Activated CD8-positive, alpha-beta memory T cell treated with anti-CD3 and anti-CD28 coated beads for 4 hours (primary cell): Measurements from ENCODE around the gene RMI2.

Experiments used
- DNase-seq, 2 donors: peaks; one replicate each; pipeline ENCODE4 v3.0.0-alpha.2; 2020; ENCODE audit warnings: low read depth in 2 of 2

The RMI2 gene

GRCh38 chr16:11309895-11310633 lies 35.2 kb upstream of the RMI2 start:
- DNase-seq = no peak

- DNase-seq = no peak
Measured at GRCh38 chr16:11310634-11310977, 34.7 kb upstream of the RMI2 start.

GRCh38 chr16:11310997-11311561 lies 34.2 kb upstream of the RMI2 start:
- DNase-seq = no peak

- DNase-seq = no peak
Measured at GRCh38 chr16:11312718-11313492, 32.4 kb upstream of the RMI2 start.

- no peak for DNase-seq
Measured at GRCh38 chr16:11313493-11314308, 31.6 kb upstream of the RMI2 start.

GRCh38 chr16:11314309-11314894 lies 30.9 kb upstream of the RMI2 start:
- DNase-seq = no peak

- DNase-seq = no peak
Measured at GRCh38 chr16:11315510-11315909, 29.7 kb upstream of the RMI2 start.

- no peak for DNase-seq
Measured at GRCh38 chr16:11316331-11317015, 28.8 kb upstream of the RMI2 start.

- DNase-seq = no peak
Measured at GRCh38 chr16:11318817-11319216, 26.4 kb upstream of the RMI2 start.

GRCh38 chr16:11319529-11320146 lies 25.6 kb upstream of the RMI2 start:
- DNase-seq = no peak

GRCh38 chr16:11320170-11320569 lies 25.1 kb upstream of the RMI2 start:
- DNase-seq = no peak

- no peak for DNase-seq
Measured at GRCh38 chr16:11321662-11322061, 23.6 kb upstream of the RMI2 start.

GRCh38 chr16:11322823-11323222 lies 22.4 kb upstream of the RMI2 start:
- no peak for DNase-seq

GRCh38 chr16:11323551-11324336 lies 21.5 kb upstream of the RMI2 start:
- DNase-seq = no peak

- no peak for DNase-seq
Measured at GRCh38 chr16:11325404-11326083, 19.7 kb upstream of the RMI2 start.

GRCh38 chr16:11326084-11326736 lies 19.0 kb upstream of the RMI2 start:
- no peak for DNase-seq

GRCh38 chr16:11326737-11327276 lies 18.5 kb upstream of the RMI2 start:
- DNase-seq = no peak
